ENCODE results near the gene THOC1.

GRCh38 chr18:250685-251084 is 17.2 kb downstream of the THOC1 start:
- no peak for TF ChIP-seq TAF1 (IDR thresholded peaks at IDR 0.05; ENCODE audit: low read depth, low read length)
- no peak for TF ChIP-seq POLR2A (IDR thresholded peaks at IDR 0.05; ENCODE audit: low read depth, low read length)
- no peak for TF ChIP-seq POLR2AphosphoS5 (IDR thresholded peaks at IDR 0.05; ENCODE audit: low read depth, low read length)
- TF ChIP-seq SPI1 (IDR thresholded peaks at IDR 0.05; ENCODE audit: low read depth, low read length), result no peak
